Panc1 (cell line): ENCODE measurements around the gene MTERF4.

ENCODE experiments used
- POLR2AphosphoS5 ChIP-seq: IDR thresholded peaks from 2 replicates; pipeline ENCODE4 v1.6.1; 2012; ENCODE audit warnings: mild to moderate bottlenecking, low read depth, low read length, moderate library complexity
- SIN3A ChIP-seq: IDR thresholded peaks from 2 replicates; pipeline ENCODE4 v1.6.1; 2012; ENCODE audit warnings: low read depth, mild to moderate bottlenecking, low read length, moderate library complexity, borderline replicate concordance; ENCODE audit not compliant: insufficient read depth
- TCF7L2 ChIP-seq: IDR thresholded peaks from 2 replicates; pipeline ENCODE4 v1.6.1; 2011; ENCODE audit warnings: mild to moderate bottlenecking, low read depth, low read length, inconsistent platforms
- TF ChIP-seq, protein P1 (sequence below), 2 experiments: IDR thresholded peaks; 2 replicates each; pipeline ENCODE4 v1.6.1; 2011 to 2012; ENCODE audit warnings: low read depth in 2 of 2, control low read depth in 1 of 2, low read length in 1 of 2, mild to moderate bottlenecking in 1 of 2, moderate library complexity in 1 of 2; ENCODE audit not compliant: insufficient read depth in 1 of 2
- TF ChIP-seq, protein P2 (sequence below): fragments of 450-650 bp; IDR thresholded peaks from 2 replicates; pipeline ENCODE4 v1.5.1; 2017; ENCODE audit warnings: mild to moderate bottlenecking

GRCh38 chr2:241141214-241141770, 39.2 kb upstream of the MTERF4 start:
- TF ChIP-seq POLR2AphosphoS5: no peak
- TF ChIP-seq, protein P1, sequence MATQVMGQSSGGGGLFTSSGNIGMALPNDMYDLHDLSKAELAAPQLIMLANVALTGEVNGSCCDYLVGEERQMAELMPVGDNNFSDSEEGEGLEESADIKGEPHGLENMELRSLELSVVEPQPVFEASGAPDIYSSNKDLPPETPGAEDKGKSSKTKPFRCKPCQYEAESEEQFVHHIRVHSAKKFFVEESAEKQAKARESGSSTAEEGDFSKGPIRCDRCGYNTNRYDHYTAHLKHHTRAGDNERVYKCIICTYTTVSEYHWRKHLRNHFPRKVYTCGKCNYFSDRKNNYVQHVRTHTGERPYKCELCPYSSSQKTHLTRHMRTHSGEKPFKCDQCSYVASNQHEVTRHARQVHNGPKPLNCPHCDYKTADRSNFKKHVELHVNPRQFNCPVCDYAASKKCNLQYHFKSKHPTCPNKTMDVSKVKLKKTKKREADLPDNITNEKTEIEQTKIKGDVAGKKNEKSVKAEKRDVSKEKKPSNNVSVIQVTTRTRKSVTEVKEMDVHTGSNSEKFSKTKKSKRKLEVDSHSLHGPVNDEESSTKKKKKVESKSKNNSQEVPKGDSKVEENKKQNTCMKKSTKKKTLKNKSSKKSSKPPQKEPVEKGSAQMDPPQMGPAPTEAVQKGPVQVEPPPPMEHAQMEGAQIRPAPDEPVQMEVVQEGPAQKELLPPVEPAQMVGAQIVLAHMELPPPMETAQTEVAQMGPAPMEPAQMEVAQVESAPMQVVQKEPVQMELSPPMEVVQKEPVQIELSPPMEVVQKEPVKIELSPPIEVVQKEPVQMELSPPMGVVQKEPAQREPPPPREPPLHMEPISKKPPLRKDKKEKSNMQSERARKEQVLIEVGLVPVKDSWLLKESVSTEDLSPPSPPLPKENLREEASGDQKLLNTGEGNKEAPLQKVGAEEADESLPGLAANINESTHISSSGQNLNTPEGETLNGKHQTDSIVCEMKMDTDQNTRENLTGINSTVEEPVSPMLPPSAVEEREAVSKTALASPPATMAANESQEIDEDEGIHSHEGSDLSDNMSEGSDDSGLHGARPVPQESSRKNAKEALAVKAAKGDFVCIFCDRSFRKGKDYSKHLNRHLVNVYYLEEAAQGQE (IDR thresholded peaks at IDR 0.05; ENCODE audit: insufficient read depth in 1 of 2, low read depth in 2 of 2, low read length in 1 of 2): no peak
- TF ChIP-seq, protein P2, sequence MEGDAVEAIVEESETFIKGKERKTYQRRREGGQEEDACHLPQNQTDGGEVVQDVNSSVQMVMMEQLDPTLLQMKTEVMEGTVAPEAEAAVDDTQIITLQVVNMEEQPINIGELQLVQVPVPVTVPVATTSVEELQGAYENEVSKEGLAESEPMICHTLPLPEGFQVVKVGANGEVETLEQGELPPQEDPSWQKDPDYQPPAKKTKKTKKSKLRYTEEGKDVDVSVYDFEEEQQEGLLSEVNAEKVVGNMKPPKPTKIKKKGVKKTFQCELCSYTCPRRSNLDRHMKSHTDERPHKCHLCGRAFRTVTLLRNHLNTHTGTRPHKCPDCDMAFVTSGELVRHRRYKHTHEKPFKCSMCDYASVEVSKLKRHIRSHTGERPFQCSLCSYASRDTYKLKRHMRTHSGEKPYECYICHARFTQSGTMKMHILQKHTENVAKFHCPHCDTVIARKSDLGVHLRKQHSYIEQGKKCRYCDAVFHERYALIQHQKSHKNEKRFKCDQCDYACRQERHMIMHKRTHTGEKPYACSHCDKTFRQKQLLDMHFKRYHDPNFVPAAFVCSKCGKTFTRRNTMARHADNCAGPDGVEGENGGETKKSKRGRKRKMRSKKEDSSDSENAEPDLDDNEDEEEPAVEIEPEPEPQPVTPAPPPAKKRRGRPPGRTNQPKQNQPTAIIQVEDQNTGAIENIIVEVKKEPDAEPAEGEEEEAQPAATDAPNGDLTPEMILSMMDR: no peak
- TF ChIP-seq SIN3A: no peak
- no peak for TF ChIP-seq TCF7L2
